ENCODE results near the gene COX6B2.

- TF ChIP-seq POLR2A (IDR thresholded peaks at IDR 0.05) = no peak
- TF ChIP-seq, protein P1, sequence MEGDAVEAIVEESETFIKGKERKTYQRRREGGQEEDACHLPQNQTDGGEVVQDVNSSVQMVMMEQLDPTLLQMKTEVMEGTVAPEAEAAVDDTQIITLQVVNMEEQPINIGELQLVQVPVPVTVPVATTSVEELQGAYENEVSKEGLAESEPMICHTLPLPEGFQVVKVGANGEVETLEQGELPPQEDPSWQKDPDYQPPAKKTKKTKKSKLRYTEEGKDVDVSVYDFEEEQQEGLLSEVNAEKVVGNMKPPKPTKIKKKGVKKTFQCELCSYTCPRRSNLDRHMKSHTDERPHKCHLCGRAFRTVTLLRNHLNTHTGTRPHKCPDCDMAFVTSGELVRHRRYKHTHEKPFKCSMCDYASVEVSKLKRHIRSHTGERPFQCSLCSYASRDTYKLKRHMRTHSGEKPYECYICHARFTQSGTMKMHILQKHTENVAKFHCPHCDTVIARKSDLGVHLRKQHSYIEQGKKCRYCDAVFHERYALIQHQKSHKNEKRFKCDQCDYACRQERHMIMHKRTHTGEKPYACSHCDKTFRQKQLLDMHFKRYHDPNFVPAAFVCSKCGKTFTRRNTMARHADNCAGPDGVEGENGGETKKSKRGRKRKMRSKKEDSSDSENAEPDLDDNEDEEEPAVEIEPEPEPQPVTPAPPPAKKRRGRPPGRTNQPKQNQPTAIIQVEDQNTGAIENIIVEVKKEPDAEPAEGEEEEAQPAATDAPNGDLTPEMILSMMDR (IDR thresholded peaks at IDR 0.05) = no peak
Observed at GRCh38 chr19:55365245-55365644, 10.7 kb upstream of the COX6B2 start.

Measured in uterus (tissue), 2 donors.